Stimulated activated CD8-positive, alpha-beta memory T cell treated with anti-CD3 and anti-CD28 coated beads, Interleukin-12 subunit alpha, Interleukin-12 subunit beta, amount 100 ng/mL, for 24 hours (primary cell): ENCODE data around the gene RNF183.

Experiments
- DNase-seq: peaks from one replicate; pipeline ENCODE4 v3.0.0-alpha.2; 2020; ENCODE audit errors: extremely low read depth

Gene RNF183, protein sequence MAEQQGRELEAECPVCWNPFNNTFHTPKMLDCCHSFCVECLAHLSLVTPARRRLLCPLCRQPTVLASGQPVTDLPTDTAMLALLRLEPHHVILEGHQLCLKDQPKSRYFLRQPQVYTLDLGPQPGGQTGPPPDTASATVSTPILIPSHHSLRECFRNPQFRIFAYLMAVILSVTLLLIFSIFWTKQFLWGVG

DNA sequence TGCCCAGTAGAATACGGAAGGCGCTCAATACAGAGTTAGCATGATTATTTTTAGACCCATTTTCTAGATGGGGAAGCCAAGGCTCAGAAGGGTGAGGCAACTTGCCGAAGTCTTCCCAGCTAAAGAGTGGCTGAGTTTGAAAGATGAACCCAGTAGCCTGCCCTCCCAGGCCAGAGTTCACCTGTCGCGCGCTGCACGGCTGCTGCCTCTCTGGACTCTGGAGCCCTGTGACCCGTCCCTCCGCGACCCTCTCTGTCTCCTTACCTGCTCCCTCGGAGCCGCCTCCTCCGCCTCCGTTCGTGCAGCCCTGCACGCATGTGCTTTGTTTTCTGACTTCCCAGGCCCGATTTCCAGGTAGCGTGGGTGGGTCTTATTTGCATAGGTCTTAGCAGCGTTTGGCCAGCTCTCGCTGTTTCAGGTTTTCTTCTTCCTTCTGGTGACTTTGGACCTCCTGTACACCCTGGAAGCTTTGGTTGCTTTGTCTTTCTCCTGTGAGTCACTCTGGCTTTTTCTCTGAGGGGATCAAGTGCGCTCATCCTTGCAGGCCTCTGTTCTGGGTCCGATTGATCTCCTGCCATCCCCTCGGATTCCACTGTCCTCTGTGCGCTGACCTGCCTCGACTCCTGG, at the start of gene RNF183:
RNF183 (minus strand) TSS at position 585 of the 627 bp plus-strand sequence. CDS start 5,192 bp downstream, outside the sequence.
- DNase-seq, result no peak

DNA sequence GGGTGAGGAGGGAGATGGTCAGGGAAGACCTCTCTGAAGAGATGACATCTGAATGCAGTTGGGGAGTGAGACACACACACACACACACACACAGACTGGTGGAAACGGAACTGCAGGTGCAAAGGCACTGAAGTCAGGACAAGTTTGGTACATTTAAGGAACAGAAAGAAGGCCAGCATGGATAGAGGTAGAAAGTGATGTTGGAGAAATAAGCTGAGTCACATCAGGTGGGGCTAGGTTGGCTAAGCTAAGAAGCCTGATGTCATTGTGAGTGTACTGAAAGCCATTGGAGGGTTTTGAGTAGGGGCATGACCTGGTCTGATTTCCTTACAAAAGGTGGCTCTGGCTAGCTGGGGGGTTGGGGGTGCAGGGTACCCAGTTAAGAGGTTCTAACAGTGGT, 49.2 kb upstream of the RNF183 start:
- DNase-seq, result no peak

DNA sequence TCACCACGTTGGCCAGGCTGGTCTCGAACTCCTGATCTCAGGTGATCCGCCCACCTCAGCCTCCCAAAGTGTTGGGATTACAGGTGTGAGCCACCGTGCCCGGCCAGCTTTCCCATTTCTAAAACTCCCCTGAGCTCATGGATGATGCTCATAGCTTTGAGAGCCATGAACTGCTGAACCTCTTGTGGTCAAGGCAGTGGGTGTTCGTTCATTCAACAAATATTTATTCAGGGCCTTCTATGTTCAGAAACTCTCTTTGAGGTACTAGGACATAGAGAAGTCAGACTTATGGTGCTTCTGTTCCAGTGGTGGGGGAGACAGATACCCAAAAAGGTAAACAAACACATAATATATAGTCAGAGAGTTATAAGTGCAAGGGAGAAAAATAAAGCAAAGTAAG, 48.8 kb upstream of the RNF183 start:
- DNase-seq, result no peak

DNA sequence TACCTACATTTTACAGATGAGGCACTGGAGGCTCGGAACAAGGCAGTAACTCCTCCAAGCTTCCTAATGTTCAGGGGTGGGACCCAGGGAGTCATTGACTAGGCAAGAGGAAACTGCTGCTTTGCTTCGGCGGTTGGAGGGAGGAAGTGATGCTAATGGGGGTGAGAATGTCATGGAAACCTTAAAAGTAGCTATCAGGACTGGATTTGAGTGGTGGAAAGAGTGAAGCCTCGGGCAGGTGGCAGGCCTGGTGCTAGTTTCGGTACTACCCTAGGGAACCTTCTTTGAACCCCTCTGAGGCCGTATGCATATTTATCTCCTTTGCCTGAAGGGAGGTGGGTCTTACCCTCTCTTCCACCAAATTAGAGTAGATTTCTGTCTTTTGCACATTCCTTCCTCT, 47.8 kb upstream of the RNF183 start:
- DNase-seq, result no peak

DNA sequence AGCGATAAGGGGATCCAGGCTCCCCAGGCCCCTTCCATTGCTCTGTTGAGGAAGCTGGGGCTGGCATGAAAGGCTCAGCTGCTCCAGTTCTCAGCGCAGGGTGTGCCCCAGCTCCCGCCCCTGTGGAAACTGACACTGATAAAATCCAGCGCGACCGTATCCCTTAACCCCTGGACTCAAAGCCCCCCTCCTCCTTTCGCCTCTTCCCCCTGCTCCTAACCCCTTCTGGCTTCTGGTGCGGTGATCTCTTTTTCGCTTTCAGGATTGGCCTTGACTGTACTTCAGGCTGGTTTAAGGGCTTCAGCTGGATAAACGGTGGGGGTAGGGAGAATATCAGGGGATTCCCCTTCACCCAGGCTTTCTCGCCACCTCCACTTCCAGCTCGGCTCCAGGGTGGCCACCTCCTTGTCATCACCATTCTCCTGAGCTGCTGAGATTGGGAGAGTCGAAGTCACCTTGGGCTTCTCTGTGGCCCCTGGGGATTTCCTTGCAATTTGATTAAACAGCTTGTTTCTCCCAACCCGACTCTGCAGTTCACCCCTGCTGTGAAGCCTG, 47.0 kb upstream of the RNF183 start:
- DNase-seq, result no peak

DNA sequence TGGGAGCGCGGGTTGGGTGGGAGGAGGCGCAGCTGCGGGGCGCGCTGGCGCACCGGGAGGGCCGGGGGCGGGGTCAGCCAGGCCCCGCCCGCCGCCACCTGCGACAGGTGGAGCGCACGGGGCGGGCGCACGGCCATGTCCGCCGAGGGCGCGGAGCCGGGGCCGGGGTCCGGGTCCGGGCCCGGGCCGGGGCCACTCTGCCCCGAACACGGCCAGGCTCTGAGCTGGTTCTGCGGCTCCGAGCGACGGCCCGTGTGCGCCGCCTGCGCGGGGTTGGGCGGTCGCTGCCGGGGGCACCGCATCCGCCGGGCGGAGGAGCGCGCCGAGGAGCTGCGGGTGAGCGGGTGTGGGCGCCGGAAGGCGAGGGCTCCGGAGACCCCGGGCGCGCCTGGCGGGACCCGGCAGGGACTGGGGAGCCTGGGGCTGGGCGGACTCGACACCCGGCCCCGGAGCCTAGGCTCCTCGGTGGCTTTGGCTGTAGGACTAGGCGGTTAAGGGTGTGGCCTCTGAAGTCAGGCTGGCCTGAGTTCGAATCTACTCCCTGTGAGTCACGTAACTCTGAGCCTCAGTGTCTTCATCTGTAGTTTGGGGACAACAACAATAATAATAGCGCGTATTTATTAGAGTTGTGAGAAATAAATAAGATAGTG, 46.4 kb upstream of the RNF183 start, which contains the start of gene BSPRY:
BSPRY (plus strand) TSS at position 97 of the 650 bp plus-strand sequence; CDS start at position 136, 39 bp downstream.
- no peak for DNase-seq

DNA sequence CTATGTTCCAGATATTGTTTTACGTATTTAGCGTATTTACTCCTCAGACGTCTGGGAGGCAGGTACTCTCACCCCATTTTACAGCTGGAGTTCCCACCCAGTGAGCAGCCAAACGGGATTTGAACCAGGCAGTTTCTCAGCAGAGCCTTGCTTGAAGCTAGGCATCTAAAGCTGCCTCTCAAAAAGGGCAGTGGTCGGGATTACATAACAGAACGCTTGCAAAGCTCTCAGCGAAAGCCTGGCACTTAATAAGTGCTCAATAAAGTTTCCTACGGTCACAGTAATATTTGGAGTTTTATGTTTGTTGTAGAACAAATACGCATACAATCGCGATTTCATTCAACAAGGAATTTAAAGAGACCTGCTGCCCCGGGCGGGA, 45.9 kb upstream of the RNF183 start:
- no peak for DNase-seq

DNA sequence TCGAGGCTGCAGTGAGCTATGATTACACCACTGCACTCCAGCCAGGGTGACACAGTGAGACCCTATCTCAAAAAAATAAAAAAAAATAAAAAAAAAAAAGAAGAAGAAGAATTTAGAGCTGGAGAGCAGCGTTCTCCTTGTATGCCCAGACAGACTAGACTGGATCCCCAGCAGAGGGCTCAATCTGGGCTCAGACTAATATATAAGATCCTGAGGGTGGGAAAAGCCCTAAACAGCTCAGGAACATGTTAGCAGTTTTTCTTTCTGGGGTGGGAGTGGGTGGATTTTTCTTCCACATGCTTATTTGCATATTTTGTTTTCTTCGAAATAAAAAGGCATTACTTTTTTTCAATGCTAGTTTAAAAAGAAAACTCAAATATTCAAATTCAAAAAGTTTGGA, 45.3 kb upstream of the RNF183 start:
- no peak for DNase-seq

DNA sequence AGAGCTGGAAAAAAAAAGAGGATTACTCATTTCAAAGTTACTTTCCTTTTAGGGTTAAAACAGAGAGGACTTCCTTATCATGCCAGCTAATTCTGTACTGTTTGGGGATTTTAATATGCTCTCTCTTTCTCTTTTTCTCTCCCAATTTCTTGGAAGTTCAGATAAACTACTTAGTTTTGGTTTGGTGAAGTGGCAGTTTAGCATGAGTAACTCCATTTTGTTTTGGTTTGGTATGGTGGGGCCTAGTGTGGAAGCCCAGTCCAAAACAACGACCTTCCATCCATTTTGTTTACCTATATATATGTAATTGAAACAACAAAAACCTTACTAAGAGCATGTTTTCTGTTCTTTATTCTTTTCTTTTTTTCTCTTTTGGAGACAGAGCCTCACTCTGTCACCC, 42.5 kb upstream of the RNF183 start:
- no peak for DNase-seq

DNA sequence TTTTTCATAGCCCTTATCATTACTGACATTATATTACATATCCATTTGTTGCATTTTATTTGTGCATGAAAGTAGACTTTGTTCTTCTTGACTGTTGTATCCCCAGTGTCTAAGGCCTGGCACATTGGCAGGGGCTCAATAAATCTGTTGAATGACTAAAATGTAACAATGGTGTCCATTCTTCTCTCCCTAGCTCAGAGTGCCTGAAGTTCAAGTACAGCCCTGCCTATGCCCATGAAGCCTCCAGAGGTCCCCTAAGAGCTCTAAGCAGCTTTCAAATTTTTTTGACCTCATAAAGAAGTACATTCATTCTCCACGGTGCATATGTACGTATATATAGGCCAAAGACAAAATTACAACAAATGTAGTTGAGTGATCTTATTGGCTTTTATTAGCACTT, 42.0 kb upstream of the RNF183 start:
- DNase-seq, result no peak

DNA sequence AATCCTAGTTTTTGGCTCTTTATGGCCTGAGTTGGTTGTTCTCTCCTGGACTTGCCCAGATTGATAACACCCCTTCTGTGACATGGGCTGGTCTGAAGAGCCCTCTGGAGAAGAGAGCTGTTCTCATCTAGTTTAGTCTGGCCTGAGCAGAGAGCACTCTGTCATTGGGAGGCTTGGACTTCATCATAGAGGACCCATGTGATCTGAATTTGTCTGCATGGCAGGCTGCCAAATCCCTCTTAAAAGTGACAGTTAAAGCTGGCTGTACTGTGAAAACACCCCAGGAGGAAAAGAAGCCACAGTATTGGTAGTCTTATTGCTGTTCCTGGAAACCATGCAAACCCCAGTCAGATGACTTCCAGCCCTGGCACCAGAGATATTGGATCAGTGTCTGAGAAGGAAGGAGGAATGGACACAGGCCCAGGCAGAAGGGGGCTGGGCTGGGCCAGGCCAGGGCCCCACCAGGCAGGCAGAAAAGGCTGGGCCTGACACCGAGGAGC, 40.6 kb upstream of the RNF183 start:
- DNase-seq, result no peak

DNA sequence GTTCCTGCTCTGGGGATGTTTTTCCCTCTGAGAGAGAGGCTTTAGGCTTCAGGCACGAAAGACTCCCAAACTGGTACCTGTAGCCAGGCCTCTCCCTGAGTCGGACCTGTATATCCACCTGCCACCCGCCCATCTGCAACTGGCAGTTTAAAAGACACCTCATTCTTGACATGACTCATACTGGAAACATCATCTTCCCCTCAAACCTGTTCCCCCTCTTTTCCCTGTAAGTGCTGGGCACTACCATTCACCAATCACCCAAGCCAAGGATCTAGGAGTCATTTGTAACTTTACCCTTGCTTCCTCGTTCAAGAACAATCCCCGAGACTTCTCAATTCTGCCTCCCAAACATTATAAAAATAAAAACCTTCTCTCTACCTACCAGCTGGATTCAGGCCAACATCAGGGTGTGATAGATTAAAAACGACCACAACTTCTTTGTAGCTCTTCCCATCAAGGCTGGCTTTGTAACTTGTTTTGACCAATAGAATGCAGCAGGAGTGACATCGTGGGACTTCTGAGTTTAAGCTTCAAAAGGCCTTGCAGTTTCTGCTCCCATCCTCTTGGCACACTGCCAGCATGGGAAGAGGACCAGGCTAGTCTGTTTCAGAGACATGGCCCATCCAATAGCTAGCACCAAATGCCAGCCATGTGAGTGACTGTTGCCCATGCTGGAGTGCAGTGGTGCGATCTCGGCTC, 38.7 kb upstream of the RNF183 start:
- DNase-seq, result no peak

DNA sequence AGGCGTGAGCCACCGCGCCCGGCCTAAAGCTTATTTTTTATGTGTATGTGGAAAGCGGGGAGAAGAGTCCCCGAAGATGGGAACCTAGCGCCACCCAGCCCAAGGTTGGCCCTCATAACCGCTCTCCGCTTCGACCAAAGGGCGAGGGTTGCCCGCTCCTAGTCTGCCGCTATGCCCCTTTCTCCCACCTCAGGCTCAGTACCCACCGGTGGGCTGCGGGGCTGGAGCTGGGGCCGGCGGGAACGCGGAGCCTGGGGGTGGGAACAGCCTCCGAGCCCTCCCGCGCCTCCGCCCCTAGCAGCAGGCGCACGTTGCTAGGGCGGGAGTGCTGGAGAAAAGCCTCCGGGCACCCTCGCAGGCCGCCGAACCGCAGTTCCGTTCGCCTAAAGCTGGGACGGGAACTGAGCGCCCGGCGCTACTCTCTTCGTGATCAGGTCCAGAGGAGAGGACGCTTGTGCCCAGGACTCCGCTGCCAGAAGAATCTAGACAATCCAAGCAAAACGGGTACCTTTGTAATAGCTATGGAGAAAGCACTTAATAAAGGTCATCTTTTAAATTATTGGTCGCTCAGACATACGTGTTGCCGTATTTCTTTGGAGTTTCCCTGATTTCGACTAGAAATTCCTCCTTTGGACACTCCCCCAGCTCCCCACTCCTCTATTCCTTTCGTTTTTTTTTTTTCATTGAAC, 37.0 kb upstream of the RNF183 start, which contains the start of gene WDR31:
WDR31 (minus strand) TSS at position 265 of the 689 bp plus-strand sequence. CDS start 8,253 bp downstream, outside the sequence.
- peak; percentile 46 for DNase-seq

DNA sequence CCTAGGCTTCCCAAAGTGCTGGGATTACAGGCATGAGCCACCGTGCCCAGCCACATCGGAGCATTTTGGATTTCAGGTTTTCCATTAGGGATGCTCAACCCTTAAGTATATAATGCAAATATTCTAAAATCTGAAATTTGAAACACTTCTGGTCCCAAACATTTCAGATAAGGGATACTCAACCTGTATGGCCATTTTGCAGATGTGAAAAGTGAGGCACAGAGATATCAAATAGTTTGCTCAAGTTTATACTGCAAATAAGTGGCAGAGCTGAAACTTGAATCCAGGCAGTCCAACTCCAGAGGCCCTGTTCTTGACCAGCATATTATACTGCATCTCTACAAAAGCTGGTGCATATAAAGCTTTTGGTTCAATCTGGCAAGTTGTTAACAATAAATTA, 34.5 kb upstream of the RNF183 start:
- DNase-seq, result no peak

DNA sequence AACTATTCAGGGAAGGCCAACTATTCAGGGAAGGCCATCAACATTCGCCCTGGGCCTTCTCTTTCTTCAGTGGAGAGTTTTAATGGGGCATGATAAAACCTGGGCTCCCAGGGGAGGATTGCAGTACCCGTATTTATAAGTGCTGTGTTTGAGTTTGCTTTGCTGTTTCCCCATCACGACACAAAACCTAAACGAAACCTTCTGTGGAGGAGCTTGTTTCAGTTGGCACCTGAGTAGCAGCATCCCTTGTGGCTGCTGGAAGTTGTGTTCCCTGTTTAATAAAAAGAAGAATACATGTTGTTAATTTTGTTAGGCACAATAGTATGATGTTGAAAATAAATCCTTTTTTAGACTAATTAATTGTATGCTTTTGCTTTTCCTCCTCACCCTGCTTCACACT, 28.6 kb upstream of the RNF183 start:
- DNase-seq, result no peak

DNA sequence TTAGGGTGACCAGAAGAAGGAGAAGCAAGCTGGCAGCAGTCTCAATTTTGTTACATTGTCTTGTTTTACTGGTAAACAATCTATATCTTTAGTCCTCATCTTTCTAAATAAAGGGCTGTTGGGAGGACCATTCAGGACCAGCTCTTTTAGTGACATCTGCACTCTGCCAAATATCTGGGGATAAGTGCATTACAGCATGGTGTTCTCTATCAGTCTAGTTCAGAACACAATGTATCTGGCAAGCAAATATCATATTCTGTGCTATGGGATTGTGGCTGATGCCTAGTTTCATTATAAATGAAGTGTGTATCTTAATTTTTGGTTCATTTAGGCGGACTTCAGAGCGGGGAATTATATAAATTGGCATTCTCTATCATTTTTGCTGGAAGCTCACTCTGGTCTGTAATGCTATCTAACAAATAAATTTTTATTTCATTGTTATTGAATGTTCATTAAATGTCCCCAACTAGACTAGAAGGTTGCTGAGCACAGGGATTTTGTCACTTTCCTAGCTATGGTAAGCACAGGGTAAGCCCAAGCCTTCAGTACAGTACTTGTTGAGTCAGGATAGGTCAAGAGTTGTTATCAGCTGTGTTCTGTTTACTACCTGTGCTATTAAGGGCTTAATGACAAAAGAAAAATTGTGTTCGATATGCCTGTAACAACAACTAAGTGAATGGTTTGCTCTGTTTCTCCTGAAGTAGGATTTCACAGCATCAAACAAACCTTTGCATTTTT, 25.0 kb upstream of the RNF183 start:
- DNase-seq, result no peak

DNA sequence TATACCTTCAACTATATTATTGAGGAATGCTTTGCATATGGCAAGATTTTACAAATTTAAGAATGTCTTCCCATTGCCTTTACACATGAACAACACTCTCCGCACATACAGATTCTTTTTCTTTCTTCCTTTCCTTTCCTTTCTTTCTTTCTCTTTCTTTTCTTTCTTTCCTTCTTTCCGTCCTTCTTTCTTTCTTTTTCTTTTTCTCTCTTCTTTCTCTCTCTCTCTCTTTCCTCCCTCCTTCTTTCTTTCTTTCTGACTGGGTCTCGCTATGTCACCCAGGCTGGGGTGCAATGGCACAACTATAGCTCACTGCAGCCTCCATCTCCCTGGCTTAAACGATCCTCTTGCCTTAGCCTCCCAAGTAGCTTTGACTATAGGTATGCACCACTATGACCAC, 23.1 kb upstream of the RNF183 start:
- no peak for DNase-seq

DNA sequence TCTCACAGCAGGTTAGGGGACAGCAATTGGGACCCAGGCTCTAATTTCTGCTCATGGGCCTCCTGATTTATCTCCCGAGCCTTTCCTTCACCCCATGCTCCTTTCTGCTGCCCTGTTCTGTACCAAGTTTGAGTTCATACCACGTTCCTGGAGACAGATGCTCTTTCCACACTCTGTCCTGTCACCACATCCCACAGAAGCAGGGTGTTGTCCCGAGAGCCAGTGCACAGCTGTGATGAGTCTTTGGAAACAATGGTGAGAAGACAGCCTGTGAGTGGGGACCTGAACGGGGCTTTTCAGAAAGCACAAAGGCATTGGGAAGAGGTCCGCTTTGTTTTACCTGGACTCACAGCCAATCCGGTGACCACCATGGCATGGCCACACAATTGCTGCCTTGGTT, 19.5 kb upstream of the RNF183 start:
- DNase-seq, result no peak

DNA sequence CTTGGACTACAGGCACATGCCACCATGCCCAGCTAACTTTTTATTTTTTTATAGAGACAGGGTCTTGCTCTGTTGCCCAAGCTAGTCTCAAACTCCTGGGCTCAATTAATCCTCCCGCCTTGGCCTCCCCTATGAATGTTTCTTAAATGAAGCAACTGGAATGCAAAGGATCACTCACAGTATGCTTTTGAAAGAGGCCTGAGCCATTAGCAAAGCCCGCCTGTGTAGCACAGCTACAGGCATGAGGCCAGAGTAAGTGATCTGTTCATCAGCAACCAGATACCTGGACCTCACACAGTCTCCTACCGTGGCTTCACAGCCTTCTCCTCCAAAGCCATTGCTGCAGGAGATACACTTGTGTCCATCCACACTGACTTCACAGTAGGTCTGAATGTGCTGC, 16.9 kb upstream of the RNF183 start:
- no peak for DNase-seq

DNA sequence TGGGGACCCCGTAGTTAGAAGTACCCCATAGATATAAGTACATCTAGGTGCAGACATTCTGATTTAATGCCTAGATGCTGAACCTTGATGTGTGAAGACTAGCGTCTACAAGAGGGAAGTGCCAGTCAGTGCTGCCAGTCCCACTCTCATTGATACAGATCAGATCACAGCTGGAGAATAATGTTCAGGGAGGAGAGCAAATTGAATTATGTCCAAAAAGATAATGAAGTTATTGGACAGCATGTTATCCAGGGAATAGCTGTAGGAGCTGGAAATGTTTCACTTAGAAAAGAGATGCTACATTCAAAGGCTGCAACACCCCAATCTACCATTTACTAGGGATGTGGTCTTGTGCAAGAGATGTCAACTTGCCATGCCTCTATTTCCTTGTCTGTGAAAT, 15.9 kb upstream of the RNF183 start:
- no peak for DNase-seq

DNA sequence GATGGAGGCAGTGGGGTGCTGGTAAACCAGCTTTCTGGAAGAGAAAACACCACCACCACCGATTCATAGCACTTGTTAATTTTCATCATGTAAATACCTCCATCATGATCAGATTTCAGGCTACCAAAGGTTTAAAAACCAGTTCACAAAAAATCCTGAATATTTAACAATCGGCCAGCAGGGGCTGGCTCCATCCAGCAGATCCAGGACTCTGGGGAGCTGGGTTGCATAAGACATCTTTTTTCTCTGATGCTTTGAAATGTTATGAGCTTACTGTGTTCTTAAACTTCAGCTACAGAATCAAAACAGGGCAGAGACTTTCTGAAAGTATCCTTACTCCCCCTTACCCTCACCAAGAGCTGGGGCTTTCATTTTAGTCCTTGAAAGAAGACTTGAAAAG, 14.6 kb upstream of the RNF183 start:
- DNase-seq, result no peak
